Measurements from ENCODE around the gene TRAK1.

The TRAK1 gene

GRCh38 chr3:42123012-42123581, 31.9 kb downstream of the TRAK1 start:
- Histone ChIP-seq H3K79me1 (replicated peaks; ENCODE audit: low read length, poor library complexity, severe bottlenecking) (peaks cover 29% of the 10 kb centered on the region), H3K23ac (ENCODE audit: low read length in 2 of 2) (peak overlapping the region in 1 of 2 experiments; percentile 14), H3K27ac (ENCODE audit: low read length, poor library complexity, severe bottlenecking) (no peak overlapping the region), H2AFZ (ENCODE audit: low read depth, low read length) (no peak overlapping the region), H3K9ac (ENCODE audit: low read length) (no peak overlapping the region), H3K4me2 (ENCODE audit: low read length, poor library complexity, severe bottlenecking) (no peak overlapping the region), H2BK15ac (ENCODE audit: low read depth, poor library complexity, severe bottlenecking) (no peak overlapping the region), H3K4ac (ENCODE audit: low read depth in 1 of 2, low read length in 2 of 2) (peak overlapping the region in 1 of 2 experiments; percentile 40), H3K18ac (ENCODE audit: low read depth in 1 of 2, low read length in 2 of 2) (peak overlapping the region in 1 of 2 experiments; percentile 63), H3K4me3 (ENCODE audit: insufficient read depth in 1 of 2, low read depth in 1 of 2, low read length in 2 of 2) (no peak overlapping the region), H3K36me3 (ENCODE audit: control insufficient read depth in 1 of 2, insufficient read depth in 2 of 2, low read depth in 1 of 2, low read length in 2 of 2) (peaks cover 0 to 33% of the 10 kb centered on the region in 2 experiments), H3K27me3 (ENCODE audit: control insufficient read depth in 1 of 2, insufficient read depth in 1 of 2, low read length in 2 of 2) (no peaks in the 10 kb centered on the region), H2AK5ac (ENCODE audit: low read length, severe bottlenecking) (no peak overlapping the region), H2BK120ac (ENCODE audit: low read depth, low read length) (no peak overlapping the region), H2BK12ac (ENCODE audit: low read length in 2 of 2) (no peak overlapping the region), H3K9me3 (ENCODE audit: control insufficient read depth, low read length) (no peaks in the 10 kb centered on the region), H3K4me1 (ENCODE audit: control insufficient read depth, insufficient read depth, low read depth, low read length) (peaks cover 9% of the 10 kb centered on the region), H2BK5ac (ENCODE audit: low read depth, low read length, poor library complexity, severe bottlenecking) (no peak overlapping the region), H3K14ac (ENCODE audit: low read length in 2 of 2) (peak overlapping the region in 1 of 2 experiments; percentile 44), H4K8ac (ENCODE audit: low read length) (no peak overlapping the region), H4K91ac (ENCODE audit: low read length) (peak overlapping the region; percentile 0)
- WGBS, result 80% methylated on average over 8 of the region's 8 CpGs
- DNase-seq, result no peak

- Histone ChIP-seq H3K79me1 (replicated peaks; ENCODE audit: low read length, poor library complexity, severe bottlenecking) (peaks cover 27% of the 10 kb centered on the region), H3K23ac (ENCODE audit: low read length in 2 of 2) (no peak overlapping the region), H2BK15ac (ENCODE audit: low read depth, poor library complexity, severe bottlenecking) (no peak overlapping the region), H3K14ac (ENCODE audit: low read length in 2 of 2) (no peak overlapping the region), H3K27me3 (ENCODE audit: control insufficient read depth in 1 of 2, insufficient read depth in 1 of 2, low read length in 2 of 2) (no peaks in the 10 kb centered on the region), H2BK5ac (ENCODE audit: low read depth, low read length, poor library complexity, severe bottlenecking) (no peak overlapping the region), H2AFZ (ENCODE audit: low read depth, low read length) (no peak overlapping the region), H3K27ac (ENCODE audit: low read length, poor library complexity, severe bottlenecking) (no peak overlapping the region), H4K8ac (ENCODE audit: low read length) (no peak overlapping the region), H3K9ac (ENCODE audit: low read length) (no peak overlapping the region), H3K36me3 (ENCODE audit: control insufficient read depth in 1 of 2, insufficient read depth in 2 of 2, low read depth in 1 of 2, low read length in 2 of 2) (peaks cover 1 to 43% of the 10 kb centered on the region in 2 experiments), H3K18ac (ENCODE audit: low read depth in 1 of 2, low read length in 2 of 2) (no peak overlapping the region), H3K4me1 (ENCODE audit: control insufficient read depth, insufficient read depth, low read depth, low read length) (peaks cover 9% of the 10 kb centered on the region), H2AK5ac (ENCODE audit: low read length, severe bottlenecking) (no peak overlapping the region), H2BK12ac (ENCODE audit: low read length in 2 of 2) (no peak overlapping the region), H3K4me3 (ENCODE audit: insufficient read depth in 1 of 2, low read depth in 1 of 2, low read length in 2 of 2) (no peak overlapping the region), H4K91ac (ENCODE audit: low read length) (no peak overlapping the region), H3K9me3 (ENCODE audit: control insufficient read depth, low read length) (no peaks in the 10 kb centered on the region), H3K4me2 (ENCODE audit: low read length, poor library complexity, severe bottlenecking) (no peak overlapping the region), H3K4ac (ENCODE audit: low read depth in 1 of 2, low read length in 2 of 2) (no peak overlapping the region), H2BK120ac (ENCODE audit: low read depth, low read length) (no peak overlapping the region)
- WGBS, result 99% methylated on average over 5 of the region's 5 CpGs
- no peak for DNase-seq
Measured at GRCh38 chr3:42123824-42124658, 32.9 kb downstream of the TRAK1 start.

GRCh38 chr3:42127226-42127625, 36.1 kb downstream of the TRAK1 start:
- H3K36me3 ChIP-seq (ENCODE audit: control insufficient read depth in 1 of 2, insufficient read depth in 2 of 2, low read depth in 1 of 2, low read length in 2 of 2), result peaks cover 4 to 62% of the 10 kb centered on the region in 2 experiments
- no peak overlapping the region for H3K4me2 ChIP-seq (ENCODE audit: low read length, poor library complexity, severe bottlenecking)
- H3K4me1 ChIP-seq (ENCODE audit: control insufficient read depth, insufficient read depth, low read depth, low read length), result peaks cover 9% of the 10 kb centered on the region
- H2BK120ac ChIP-seq (ENCODE audit: low read depth, low read length), result no peak overlapping the region
- H3K4ac ChIP-seq (ENCODE audit: low read depth in 1 of 2, low read length in 2 of 2), result no peak overlapping the region
- no peak overlapping the region for H2BK12ac ChIP-seq (ENCODE audit: low read length in 2 of 2)
- WGBS, result 100% methylated on average over 2 of the region's 3 CpGs
- peaks cover 31% of the 10 kb centered on the region for H3K79me1 ChIP-seq (replicated peaks; ENCODE audit: low read length, poor library complexity, severe bottlenecking)
- H2AFZ ChIP-seq (ENCODE audit: low read depth, low read length), result no peak overlapping the region
- H2BK15ac ChIP-seq (ENCODE audit: low read depth, poor library complexity, severe bottlenecking), result no peak overlapping the region
- H4K91ac ChIP-seq (ENCODE audit: low read length), result no peak overlapping the region
- H3K27ac ChIP-seq (ENCODE audit: low read length, poor library complexity, severe bottlenecking), result no peak overlapping the region
- H3K23ac ChIP-seq (ENCODE audit: low read length in 2 of 2), result no peak overlapping the region
- H2AK5ac ChIP-seq (ENCODE audit: low read length, severe bottlenecking), result no peak overlapping the region
- no peak overlapping the region for H3K18ac ChIP-seq (ENCODE audit: low read depth in 1 of 2, low read length in 2 of 2)
- H3K27me3 ChIP-seq (ENCODE audit: control insufficient read depth in 1 of 2, insufficient read depth in 1 of 2, low read length in 2 of 2), result no peaks in the 10 kb centered on the region
- H3K9ac ChIP-seq (ENCODE audit: low read length), result no peak overlapping the region
- no peaks in the 10 kb centered on the region for H3K9me3 ChIP-seq (ENCODE audit: control insufficient read depth, low read length)
- H3K14ac ChIP-seq (ENCODE audit: low read length in 2 of 2), result no peak overlapping the region
- H2BK5ac ChIP-seq (ENCODE audit: low read depth, low read length, poor library complexity, severe bottlenecking), result no peak overlapping the region
- H4K8ac ChIP-seq (ENCODE audit: low read length), result no peak overlapping the region
- no peak for DNase-seq
- H3K4me3 ChIP-seq (ENCODE audit: insufficient read depth in 1 of 2, low read depth in 1 of 2, low read length in 2 of 2), result no peak overlapping the region

GRCh38 chr3:42128526-42128925, 37.4 kb downstream of the TRAK1 start:
- Histone ChIP-seq H3K4me2 (ENCODE audit: low read length, poor library complexity, severe bottlenecking) (no peak overlapping the region), H3K4me1 (ENCODE audit: control insufficient read depth, insufficient read depth, low read depth, low read length) (peaks cover 6% of the 10 kb centered on the region), H3K23ac (ENCODE audit: low read length in 2 of 2) (no peak overlapping the region), H3K9me3 (ENCODE audit: control insufficient read depth, low read length) (no peaks in the 10 kb centered on the region), H3K18ac (ENCODE audit: low read depth in 1 of 2, low read length in 2 of 2) (no peak overlapping the region), H2BK120ac (ENCODE audit: low read depth, low read length) (no peak overlapping the region), H2BK5ac (ENCODE audit: low read depth, low read length, poor library complexity, severe bottlenecking) (no peak overlapping the region), H3K14ac (ENCODE audit: low read length in 2 of 2) (no peak overlapping the region), H3K9ac (ENCODE audit: low read length) (peak overlapping the region; percentile 27), H2BK12ac (ENCODE audit: low read length in 2 of 2) (no peak overlapping the region), H2AFZ (ENCODE audit: low read depth, low read length) (no peak overlapping the region), H3K27ac (ENCODE audit: low read length, poor library complexity, severe bottlenecking) (no peak overlapping the region), H3K36me3 (ENCODE audit: control insufficient read depth in 1 of 2, insufficient read depth in 2 of 2, low read depth in 1 of 2, low read length in 2 of 2) (peaks cover 4 to 72% of the 10 kb centered on the region in 2 experiments), H3K79me1 (replicated peaks; ENCODE audit: low read length, poor library complexity, severe bottlenecking) (peaks cover 31% of the 10 kb centered on the region), H4K8ac (ENCODE audit: low read length) (no peak overlapping the region), H3K27me3 (ENCODE audit: control insufficient read depth in 1 of 2, insufficient read depth in 1 of 2, low read length in 2 of 2) (no peaks in the 10 kb centered on the region), H4K91ac (ENCODE audit: low read length) (no peak overlapping the region), H3K4ac (ENCODE audit: low read depth in 1 of 2, low read length in 2 of 2) (no peak overlapping the region), H3K4me3 (ENCODE audit: insufficient read depth in 1 of 2, low read depth in 1 of 2, low read length in 2 of 2) (no peak overlapping the region), H2BK15ac (ENCODE audit: low read depth, poor library complexity, severe bottlenecking) (no peak overlapping the region), H2AK5ac (ENCODE audit: low read length, severe bottlenecking) (no peak overlapping the region)
- no peak for DNase-seq
- WGBS, result no CpG with 5 or more reads among the region's 1 CpG
